Measurements from ENCODE around the gene C10orf67.

Gene C10orf67

DNA sequence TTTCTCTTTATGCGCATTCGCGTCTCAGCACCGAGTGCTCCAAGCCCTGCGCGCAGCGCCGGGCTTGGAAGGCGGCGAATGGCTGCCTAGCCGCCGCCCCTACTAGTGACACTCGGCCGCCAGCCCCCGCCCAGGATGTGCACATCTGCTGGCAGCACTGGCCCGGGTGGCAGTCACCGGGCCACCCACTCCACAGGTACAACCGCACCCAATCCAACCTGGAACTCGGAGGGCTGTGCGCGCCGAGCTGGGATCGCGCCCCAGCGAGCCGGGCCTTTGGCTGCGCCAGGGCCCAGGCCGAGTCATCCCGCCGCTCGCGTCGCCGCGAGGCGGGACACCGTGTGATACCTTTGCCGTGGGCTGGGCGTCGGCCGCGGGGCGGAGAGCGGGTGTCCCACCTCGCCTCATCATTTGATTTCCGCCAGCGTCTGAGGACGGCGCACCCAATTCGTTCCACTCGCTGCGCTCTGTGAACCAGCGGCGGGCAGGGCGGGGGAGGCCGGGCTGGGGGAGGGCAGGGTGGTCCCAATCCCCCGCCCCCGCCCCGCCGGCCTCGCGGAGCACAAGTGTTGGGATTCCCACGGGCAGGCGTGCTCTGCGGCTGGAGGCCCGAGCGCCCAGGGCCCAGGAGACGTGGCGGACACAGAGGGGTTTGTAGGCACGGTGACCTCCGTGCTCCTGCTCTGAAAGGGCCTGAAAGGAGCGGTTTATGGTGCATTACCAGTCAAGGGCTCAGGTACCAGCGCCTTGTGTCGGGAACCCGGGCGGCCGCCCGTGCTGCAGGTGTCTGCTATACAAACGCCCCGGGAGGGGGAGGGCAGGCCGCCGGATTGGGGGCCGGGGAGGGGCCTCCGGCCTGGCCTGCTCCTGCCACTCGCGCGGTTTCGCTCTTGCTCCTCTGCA is 170.3 kb downstream of the C10orf67 start:
- Histone ChIP-seq H3K4me1 (ENCODE audit: control insufficient read depth, insufficient read depth, low read length) (no peaks in the 10 kb centered on the region), H3K9ac (ENCODE audit: low read length) (no peak overlapping the region), H3K27ac (ENCODE audit: low read depth, low read length) (no peak overlapping the region), H3K4me3 (ENCODE audit: low read length) (no peak overlapping the region), H3K36me3 (ENCODE audit: control insufficient read depth, insufficient read depth, low read length) (no peaks in the 10 kb centered on the region), H3K27me3 (ENCODE audit: control insufficient read depth, insufficient read depth, low read length) (peaks cover 6% of the 10 kb centered on the region)

DNA sequence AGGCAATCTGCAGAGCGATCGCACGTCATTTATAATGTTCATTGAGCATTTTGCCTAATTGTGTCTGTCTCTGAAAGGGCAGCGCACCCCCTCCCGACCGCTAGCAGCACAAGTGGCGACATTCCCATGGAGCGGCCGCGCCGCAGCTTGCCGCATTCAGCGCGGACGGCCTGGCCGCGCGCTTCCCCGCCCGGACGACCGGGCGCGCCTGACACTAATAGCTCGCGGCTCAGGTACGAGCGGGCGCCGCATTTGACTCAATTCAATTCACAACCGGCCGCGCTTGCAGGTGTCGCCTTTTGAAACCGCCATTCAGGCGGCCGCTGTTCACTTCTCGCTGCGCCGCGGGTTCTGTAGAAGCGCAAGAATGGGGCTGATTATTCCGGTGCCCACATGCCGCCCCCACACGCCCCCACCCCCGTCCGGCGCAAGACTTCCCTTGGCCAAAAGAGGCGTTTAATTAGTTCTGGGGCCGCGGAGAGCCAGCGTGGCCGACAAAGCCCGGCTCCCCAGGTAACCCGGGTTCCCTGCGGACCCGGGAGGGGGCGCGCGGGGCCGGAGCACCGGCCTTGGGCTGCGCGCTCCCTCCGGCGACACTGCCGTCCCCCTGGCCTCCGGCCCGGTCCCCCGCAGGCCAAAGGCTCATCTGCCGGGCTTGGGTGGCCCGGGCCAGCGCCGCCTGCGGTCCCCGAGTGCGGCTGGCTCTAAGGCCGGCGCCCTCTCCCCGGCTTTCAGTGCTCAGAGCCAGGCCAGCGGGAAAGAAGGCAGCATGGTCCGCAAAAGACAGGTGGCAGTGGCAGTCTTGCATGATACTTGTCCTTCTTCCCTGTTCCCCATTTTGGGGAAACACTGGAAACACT is 171.2 kb downstream of the C10orf67 start:
- no peak overlapping the region for H3K9ac ChIP-seq (ENCODE audit: low read length)
- H3K4me3 ChIP-seq (ENCODE audit: low read length), result no peak overlapping the region
- H3K36me3 ChIP-seq (ENCODE audit: control insufficient read depth, insufficient read depth, low read length), result no peaks in the 10 kb centered on the region
- no peaks in the 10 kb centered on the region for H3K4me1 ChIP-seq (ENCODE audit: control insufficient read depth, insufficient read depth, low read length)
- H3K27me3 ChIP-seq (ENCODE audit: control insufficient read depth, insufficient read depth, low read length), result no peaks in the 10 kb centered on the region
- no peak overlapping the region for H3K27ac ChIP-seq (ENCODE audit: low read depth, low read length)

DNA sequence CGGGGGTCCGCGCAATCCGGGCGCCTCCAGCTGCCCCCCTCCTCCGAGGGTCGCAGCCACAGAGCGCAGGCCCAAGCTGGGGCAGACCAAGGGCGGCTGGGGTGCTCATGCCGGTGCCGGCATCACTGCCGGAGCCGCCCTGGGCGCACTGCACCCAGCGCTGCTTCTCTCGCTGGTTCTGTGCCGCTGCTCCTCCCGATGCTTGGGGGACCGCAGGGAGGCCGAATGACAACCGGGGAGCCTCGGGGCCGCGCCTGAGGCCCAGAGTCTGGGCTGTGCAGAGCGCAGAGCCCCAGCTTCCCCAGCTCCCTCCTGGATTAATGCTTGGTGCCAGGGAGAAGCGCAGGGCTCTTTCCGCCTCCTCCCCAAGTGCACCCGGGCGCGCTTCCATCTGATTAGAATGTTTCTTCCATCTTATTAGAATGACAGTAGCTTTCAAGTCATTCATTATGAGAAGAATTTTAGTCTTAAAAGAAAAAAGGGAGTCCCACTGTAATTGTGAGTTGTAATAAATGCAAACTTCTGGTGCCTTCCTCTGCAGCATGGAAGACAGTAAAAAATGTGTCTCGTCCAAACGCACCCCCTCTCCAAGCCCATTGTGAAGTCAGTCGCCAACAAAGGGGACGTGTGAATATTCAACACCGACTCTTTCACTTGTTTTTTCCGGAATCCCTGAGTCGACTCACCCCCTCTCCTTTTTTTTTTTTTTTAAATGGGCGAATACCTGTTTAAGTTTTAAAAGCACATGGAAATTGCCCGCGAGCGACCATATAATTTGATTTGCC is 172.0 kb downstream of the C10orf67 start:
- no peak overlapping the region for H3K4me3 ChIP-seq (ENCODE audit: low read length)
- H3K36me3 ChIP-seq (ENCODE audit: control insufficient read depth, insufficient read depth, low read length), result no peaks in the 10 kb centered on the region
- H3K27me3 ChIP-seq (ENCODE audit: control insufficient read depth, insufficient read depth, low read length), result no peaks in the 10 kb centered on the region
- H3K4me1 ChIP-seq (ENCODE audit: control insufficient read depth, insufficient read depth, low read length), result no peaks in the 10 kb centered on the region
- H3K27ac ChIP-seq (ENCODE audit: low read depth, low read length), result no peak overlapping the region
- H3K9ac ChIP-seq (ENCODE audit: low read length), result no peak overlapping the region

DNA sequence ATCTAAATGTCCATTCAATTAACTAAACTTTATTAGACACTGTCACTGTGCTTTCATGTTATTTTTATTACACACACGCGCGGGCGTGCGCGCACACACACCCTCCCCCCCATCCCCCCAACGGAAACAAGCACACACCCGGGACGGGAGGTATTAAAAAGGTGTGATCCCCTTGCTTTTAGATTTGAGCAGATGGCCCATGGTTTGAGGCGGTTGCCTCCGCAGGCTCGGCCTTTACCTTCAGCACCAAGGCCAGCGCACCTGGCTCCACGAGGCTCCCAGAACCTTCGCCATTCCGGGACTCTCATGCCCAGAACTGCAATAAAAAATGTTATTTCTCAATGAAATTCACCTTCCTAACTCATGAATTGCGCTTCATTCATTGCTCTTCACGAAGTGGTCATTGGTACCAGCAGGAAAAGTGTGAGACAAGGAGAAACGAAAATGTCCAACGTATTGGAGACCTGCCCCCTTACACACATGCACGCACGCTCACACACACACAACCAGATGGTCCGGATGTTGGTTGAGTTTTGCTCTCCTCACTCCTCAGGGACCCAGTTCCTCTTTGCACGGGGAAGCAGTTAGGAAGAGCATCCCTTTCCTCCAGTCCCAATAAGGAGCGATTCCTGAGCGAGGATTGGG is 173.2 kb downstream of the C10orf67 start:
- no peak overlapping the region for H3K27ac ChIP-seq (ENCODE audit: low read depth, low read length)
- no peaks in the 10 kb centered on the region for H3K27me3 ChIP-seq (ENCODE audit: control insufficient read depth, insufficient read depth, low read length)
- no peak overlapping the region for H3K4me3 ChIP-seq (ENCODE audit: low read length)
- no peak overlapping the region for H3K9ac ChIP-seq (ENCODE audit: low read length)
- H3K4me1 ChIP-seq (ENCODE audit: control insufficient read depth, insufficient read depth, low read length), result no peaks in the 10 kb centered on the region
- H3K36me3 ChIP-seq (ENCODE audit: control insufficient read depth, insufficient read depth, low read length), result no peaks in the 10 kb centered on the region

DNA sequence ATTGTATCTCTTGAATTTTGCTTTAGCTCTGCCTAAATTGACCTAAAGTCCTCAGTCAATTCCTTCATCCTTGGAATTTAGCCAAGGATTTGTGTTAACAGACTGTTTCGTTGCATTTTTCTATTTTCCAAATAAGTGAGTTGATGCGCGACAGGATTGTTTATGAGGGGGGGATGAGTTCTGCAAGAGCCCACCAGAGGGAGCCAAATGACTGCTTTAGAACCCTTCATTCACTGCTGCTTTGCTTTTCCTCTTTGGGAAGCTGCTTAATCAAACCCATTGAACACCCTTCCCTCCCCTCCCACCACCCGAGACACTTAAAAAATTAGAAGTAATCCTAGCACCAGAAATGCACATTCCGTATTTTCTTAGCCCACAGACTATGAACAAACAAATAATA is 186.2 kb downstream of the C10orf67 start:
- H3K27ac ChIP-seq (ENCODE audit: low read depth, low read length), result no peak overlapping the region
- no peak overlapping the region for H3K9ac ChIP-seq (ENCODE audit: low read length)
- H3K36me3 ChIP-seq (ENCODE audit: control insufficient read depth, insufficient read depth, low read length), result no peaks in the 10 kb centered on the region
- H3K4me3 ChIP-seq (ENCODE audit: low read length), result no peak overlapping the region
- no peaks in the 10 kb centered on the region for H3K4me1 ChIP-seq (ENCODE audit: control insufficient read depth, insufficient read depth, low read length)
- no peaks in the 10 kb centered on the region for H3K27me3 ChIP-seq (ENCODE audit: control insufficient read depth, insufficient read depth, low read length)

DNA sequence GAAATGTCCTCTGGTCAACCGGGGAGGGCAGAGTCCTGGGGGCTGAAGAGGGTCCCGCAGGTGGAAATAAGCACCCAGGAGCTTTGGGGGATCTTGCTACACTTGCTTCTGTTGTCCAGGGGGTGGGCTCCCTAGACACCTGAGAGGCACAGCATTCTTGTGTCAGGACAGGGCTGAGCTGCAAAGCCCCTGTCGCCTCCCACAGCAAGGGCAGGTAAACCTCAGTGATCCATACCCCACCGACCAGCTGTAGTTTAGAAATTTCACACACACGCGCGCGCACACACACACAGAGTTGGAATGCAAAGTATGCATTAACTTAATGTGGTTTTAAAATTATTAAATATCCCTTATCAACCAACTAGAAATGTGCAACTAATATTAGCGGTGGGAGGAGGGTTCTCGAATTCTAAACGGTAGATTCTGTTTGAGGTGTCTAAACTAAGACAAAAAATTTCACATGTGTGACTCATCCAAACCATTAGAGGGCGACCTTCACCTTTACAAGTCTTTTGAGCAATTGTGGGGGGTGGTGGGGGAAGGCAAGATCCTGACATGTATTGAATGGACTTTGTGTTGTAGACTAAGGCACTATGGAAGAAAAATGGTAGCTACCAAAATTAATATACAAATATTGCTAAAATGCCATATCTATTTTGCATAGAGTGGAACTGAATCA is 186.8 kb downstream of the C10orf67 start:
- H3K27ac ChIP-seq (ENCODE audit: low read depth, low read length), result no peak overlapping the region
- H3K4me3 ChIP-seq (ENCODE audit: low read length), result no peak overlapping the region
- no peaks in the 10 kb centered on the region for H3K27me3 ChIP-seq (ENCODE audit: control insufficient read depth, insufficient read depth, low read length)
- no peak overlapping the region for H3K9ac ChIP-seq (ENCODE audit: low read length)
- no peaks in the 10 kb centered on the region for H3K36me3 ChIP-seq (ENCODE audit: control insufficient read depth, insufficient read depth, low read length)
- no peaks in the 10 kb centered on the region for H3K4me1 ChIP-seq (ENCODE audit: control insufficient read depth, insufficient read depth, low read length)

DNA sequence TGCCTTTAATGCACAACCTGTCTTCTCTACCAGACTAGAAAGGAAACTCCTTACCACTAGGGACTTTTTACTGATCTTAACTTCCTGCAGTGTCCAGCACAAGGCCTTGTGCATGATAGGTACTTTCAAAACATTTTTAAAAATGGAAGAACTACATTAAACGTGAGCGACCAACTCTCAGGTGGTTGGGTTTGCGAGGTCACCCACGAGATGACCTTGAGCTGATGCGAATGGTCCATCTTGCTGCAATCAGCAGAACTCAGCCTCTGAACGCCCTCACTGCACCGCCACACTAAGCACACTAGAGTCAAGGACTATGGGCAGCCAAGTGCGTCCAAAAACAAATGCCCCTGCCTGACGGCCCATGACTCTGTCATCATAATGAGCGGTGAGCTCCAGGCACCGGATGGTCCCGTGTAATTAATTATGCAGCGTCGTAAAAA is 187.3 kb downstream of the C10orf67 start:
- H3K4me3 ChIP-seq (ENCODE audit: low read length), result no peak overlapping the region
- H3K36me3 ChIP-seq (ENCODE audit: control insufficient read depth, insufficient read depth, low read length), result no peaks in the 10 kb centered on the region
- H3K4me1 ChIP-seq (ENCODE audit: control insufficient read depth, insufficient read depth, low read length), result no peaks in the 10 kb centered on the region
- no peak overlapping the region for H3K9ac ChIP-seq (ENCODE audit: low read length)
- no peak overlapping the region for H3K27ac ChIP-seq (ENCODE audit: low read depth, low read length)
- no peaks in the 10 kb centered on the region for H3K27me3 ChIP-seq (ENCODE audit: control insufficient read depth, insufficient read depth, low read length)

DNA sequence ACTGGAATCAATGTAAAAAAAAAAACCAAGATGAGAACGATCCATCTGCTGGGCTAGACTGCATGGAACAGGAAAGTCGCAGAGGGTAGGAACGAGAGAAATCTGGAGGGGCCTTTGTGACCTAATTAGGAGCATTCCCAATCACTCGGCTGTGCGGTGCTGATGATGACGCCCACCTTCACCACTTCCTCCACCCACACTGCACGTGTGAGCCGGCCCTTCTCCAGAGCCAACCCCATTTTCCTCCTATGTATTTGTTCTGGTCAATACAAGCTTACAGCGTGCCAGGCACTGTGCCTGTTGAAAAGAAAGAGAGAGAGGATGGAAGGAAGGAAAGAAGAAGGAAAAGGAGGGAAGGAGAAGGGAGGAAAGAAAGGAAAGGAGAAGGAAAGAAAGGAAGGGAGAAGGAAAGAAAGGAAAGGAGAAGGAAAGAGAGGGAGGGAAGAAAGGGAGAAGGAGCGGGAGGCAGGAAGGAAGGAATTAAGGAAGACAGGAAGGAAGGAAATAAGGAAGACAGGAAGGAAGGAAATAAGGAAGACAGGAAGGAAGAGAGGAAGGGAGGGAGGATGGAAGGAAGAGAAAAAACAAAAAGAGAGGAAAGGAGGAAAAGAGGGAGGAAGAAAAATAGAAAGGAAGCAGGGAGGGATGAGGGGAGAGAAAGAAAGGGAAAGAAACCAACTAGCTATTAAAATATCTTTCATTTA is 188.0 kb downstream of the C10orf67 start:
- no peaks in the 10 kb centered on the region for H3K27me3 ChIP-seq (ENCODE audit: control insufficient read depth, insufficient read depth, low read length)

DNA sequence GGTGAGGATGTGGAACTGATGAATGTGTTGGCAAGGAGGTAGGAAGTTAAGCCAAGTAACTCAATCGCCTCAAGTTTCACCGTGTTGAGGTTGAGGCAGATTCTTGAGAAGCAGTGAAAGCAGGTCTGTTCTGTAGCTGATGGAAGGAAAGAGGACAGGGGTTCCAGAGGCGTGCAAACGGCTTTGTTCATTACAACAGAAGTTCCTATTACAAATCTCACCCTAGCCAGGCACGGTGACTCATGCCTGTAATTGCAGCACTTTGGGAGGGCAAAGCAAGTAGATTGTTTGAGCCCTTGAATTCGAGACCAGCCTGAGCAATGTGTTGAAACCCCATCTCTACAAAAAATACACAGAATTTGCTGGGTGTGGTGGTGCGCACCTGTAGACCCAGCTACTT is 189.4 kb downstream of the C10orf67 start:
- H3K27me3 ChIP-seq (ENCODE audit: control insufficient read depth, insufficient read depth, low read length), result no peaks in the 10 kb centered on the region
- H3K36me3 ChIP-seq (ENCODE audit: control insufficient read depth, insufficient read depth, low read length), result no peaks in the 10 kb centered on the region
- no peak overlapping the region for H3K27ac ChIP-seq (ENCODE audit: low read depth, low read length)
- no peak overlapping the region for H3K9ac ChIP-seq (ENCODE audit: low read length)
- H3K4me1 ChIP-seq (ENCODE audit: control insufficient read depth, insufficient read depth, low read length), result no peaks in the 10 kb centered on the region
- H3K4me3 ChIP-seq (ENCODE audit: low read length), result no peak overlapping the region

More for the DNA sequence above, 188.0 kb downstream of the C10orf67 start:
- no peak overlapping the region for H3K27ac ChIP-seq (ENCODE audit: low read depth, low read length)
- no peaks in the 10 kb centered on the region for H3K4me1 ChIP-seq (ENCODE audit: control insufficient read depth, insufficient read depth, low read length)
- no peaks in the 10 kb centered on the region for H3K36me3 ChIP-seq (ENCODE audit: control insufficient read depth, insufficient read depth, low read length)
- H3K4me3 ChIP-seq (ENCODE audit: low read length), result no peak overlapping the region
- H3K9ac ChIP-seq (ENCODE audit: low read length), result no peak overlapping the region

All from rectal smooth muscle tissue (tissue), 1 donor.